ENCODE measurements around the gene SRCAP. TPM values are rescaled to one million over a fixed set of nuclear protein-coding genes. Genes with fewer than 3 reads are reported as not detected.
"Not testable (repeated sequence)": the region's sequence is repeated elsewhere in the genome, so short reads cannot be mapped to it uniquely, and the experiment has no call there.

The SRCAP gene
- total and polyA plus RNA-seq, 2 donors from 2014 or later = 1.6 to 71.9 TPM

DNA sequence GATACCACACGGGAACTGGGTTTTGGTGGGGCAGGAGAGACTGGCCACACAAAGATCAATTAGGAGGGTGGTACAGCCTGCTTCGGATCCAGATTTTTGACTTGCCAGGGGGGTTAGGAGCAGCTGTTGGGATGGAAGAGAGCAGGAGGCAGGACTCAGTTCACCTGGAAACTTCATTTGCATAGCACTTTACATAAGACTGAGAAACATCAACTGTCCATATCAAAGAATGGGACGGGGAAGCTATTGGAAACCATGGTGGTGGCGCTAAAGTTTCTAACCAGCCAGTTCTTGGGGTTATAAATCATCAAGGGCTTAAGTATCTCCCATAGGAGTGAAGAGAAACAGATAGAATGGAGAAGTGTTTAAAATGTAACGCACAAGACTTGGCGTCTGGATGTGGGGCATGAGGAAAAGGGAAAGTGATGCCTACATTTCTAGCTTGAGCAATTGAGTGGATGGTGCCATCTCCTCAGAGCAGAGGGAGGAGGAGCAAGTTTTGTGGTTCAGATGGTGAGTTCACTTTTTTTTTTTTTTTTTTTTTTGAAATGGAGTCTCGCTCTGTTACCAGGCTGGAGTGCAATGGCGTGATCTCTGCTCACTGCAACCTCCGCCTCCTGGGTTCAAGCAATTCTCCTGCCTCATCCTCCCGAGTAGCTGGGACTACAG is 6.4 kb upstream of the SRCAP start:
- DNase-seq = no peak
- no peaks in the 10 kb centered on the region for H3K27me3 ChIP-seq (ENCODE audit: control insufficient read depth, insufficient read depth, low read length)
- no peak overlapping the region for H3K27ac ChIP-seq (ENCODE audit: low read depth in 2 of 2, low read length in 2 of 2)
- no peak for FAIRE-seq
- no peak overlapping the region for H3K9ac ChIP-seq (ENCODE audit: low read length in 3 of 3)
- H3K4me1 ChIP-seq (ENCODE audit: control insufficient read depth in 2 of 3, insufficient read depth in 2 of 3, low read depth in 1 of 3, low read length in 3 of 3) = peaks cover 0 to 5% (median 2%) of the 10 kb centered on the region in 3 donors
- H3K36me3 ChIP-seq (ENCODE audit: control insufficient read depth in 2 of 3, insufficient read depth in 3 of 3, low read length in 3 of 3) = no peaks in the 10 kb centered on the region
- TF ChIP-seq, protein P1, sequence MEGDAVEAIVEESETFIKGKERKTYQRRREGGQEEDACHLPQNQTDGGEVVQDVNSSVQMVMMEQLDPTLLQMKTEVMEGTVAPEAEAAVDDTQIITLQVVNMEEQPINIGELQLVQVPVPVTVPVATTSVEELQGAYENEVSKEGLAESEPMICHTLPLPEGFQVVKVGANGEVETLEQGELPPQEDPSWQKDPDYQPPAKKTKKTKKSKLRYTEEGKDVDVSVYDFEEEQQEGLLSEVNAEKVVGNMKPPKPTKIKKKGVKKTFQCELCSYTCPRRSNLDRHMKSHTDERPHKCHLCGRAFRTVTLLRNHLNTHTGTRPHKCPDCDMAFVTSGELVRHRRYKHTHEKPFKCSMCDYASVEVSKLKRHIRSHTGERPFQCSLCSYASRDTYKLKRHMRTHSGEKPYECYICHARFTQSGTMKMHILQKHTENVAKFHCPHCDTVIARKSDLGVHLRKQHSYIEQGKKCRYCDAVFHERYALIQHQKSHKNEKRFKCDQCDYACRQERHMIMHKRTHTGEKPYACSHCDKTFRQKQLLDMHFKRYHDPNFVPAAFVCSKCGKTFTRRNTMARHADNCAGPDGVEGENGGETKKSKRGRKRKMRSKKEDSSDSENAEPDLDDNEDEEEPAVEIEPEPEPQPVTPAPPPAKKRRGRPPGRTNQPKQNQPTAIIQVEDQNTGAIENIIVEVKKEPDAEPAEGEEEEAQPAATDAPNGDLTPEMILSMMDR (IDR thresholded peaks at IDR 0.05; ENCODE audit: borderline replicate concordance, extremely low read depth, insufficient read depth) = no peak
- no peaks in the 10 kb centered on the region for H3K9me3 ChIP-seq (ENCODE audit: control insufficient read depth in 2 of 3, insufficient read depth in 1 of 3, low read length in 3 of 3)
- intact Hi-C loops (cut with DNase I) = no loop called here
- H3K4me3 ChIP-seq (ENCODE audit: low read length in 3 of 3) = no peak overlapping the region

DNA sequence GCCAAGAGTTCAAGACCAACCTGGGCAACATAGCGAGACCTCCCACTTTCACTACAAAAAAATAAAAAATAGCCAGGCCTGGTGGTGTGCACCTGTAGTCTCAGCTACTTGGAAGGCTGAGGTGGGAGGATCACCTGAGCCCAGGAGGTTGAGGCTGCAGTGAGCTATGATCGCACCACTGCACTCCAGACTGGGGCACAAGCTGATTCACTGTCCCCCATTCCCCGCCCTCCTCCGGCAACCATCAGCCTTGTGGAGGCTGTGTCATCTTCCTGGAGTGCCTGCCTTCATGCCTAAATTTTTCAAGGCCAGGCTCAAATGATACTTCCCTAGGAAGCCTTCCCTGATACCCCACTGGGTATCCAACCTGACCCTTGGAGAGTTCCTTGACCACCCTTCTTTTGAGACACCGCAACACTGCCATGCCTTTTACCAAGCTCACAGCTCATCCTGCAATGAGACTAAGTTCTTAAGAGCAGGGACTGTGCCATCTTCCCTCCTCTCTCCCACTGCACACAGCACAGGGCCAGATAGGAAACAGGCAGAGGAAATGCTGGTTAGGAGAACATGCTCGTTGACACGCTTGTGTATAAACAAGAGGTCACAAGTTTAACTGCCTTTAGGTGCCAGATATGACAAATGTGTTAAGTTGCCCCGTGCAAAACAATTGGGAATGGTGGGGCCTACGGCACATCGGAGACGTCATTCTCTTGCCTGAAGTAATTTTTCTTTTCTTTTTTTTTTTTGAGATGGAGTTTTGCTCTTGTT is 3.9 kb upstream of the SRCAP start:
- DNase-seq (no peak), FAIRE-seq (no peak)
- H3K9ac ChIP-seq (ENCODE audit: low read length in 3 of 3) = no peak overlapping the region
- intact Hi-C loops (cut with DNase I) = no loop called here
- no peak overlapping the region for H3K4me3 ChIP-seq (ENCODE audit: low read length in 3 of 3)
- H3K4me1 ChIP-seq (ENCODE audit: control insufficient read depth in 2 of 3, insufficient read depth in 2 of 3, low read depth in 1 of 3, low read length in 3 of 3) = peaks cover 0 to 11% (median 8%) of the 10 kb centered on the region in 3 donors
- H3K9me3 ChIP-seq (ENCODE audit: control insufficient read depth in 2 of 3, insufficient read depth in 1 of 3, low read length in 3 of 3) = no peaks in the 10 kb centered on the region
- peaks cover 0 to under 1% (median 0%) of the 10 kb centered on the region in 3 donors for H3K36me3 ChIP-seq (ENCODE audit: control insufficient read depth in 2 of 3, insufficient read depth in 3 of 3, low read length in 3 of 3)
- TF ChIP-seq, protein P1 (IDR thresholded peaks at IDR 0.05; ENCODE audit: borderline replicate concordance, extremely low read depth, insufficient read depth) = no peak
- no peaks in the 10 kb centered on the region for H3K27me3 ChIP-seq (ENCODE audit: control insufficient read depth, insufficient read depth, low read length)
- no peak overlapping the region for H3K27ac ChIP-seq (ENCODE audit: low read depth in 2 of 2, low read length in 2 of 2)

DNA sequence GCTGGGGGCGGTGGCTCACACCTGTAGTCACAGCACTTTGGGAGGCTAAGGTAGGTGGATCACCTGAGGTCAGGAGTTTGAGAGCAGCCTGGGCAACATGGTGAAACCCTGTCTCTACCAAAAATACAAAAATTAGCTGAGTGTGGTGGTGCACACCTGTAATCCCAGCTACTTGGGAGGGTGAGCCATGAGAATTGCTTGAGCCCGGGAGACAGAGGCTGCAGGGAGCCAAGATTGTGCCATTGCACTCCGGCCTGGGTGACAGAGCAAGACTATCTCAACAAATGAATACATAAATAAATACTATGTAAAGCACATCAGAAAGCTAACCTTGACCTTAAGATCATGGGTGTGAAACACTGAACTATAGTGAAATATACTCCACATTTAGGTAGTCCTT is 2.3 kb upstream of the SRCAP start:
- H3K9me3 ChIP-seq (ENCODE audit: control insufficient read depth in 2 of 3, insufficient read depth in 1 of 3, low read length in 3 of 3); intact Hi-C loops (cut with DNase I); DNase-seq; H3K27me3 ChIP-seq (ENCODE audit: control insufficient read depth, insufficient read depth, low read length); H3K4me3 ChIP-seq (ENCODE audit: low read length in 3 of 3); H3K36me3 ChIP-seq (ENCODE audit: control insufficient read depth in 2 of 3, insufficient read depth in 3 of 3, low read length in 3 of 3); H3K27ac ChIP-seq (ENCODE audit: low read depth in 2 of 2, low read length in 2 of 2); H3K9ac ChIP-seq (ENCODE audit: low read length in 3 of 3); FAIRE-seq: not testable (repeated sequence)
- H3K4me1 ChIP-seq (ENCODE audit: control insufficient read depth in 2 of 3, insufficient read depth in 2 of 3, low read depth in 1 of 3, low read length in 3 of 3) = peaks cover 0 to 13% (median 8%) of the 10 kb centered on the region in 3 donors

All from kidney (tissue), 14 donors.